Putamen (tissue), 1 donor: Measurements from ENCODE around the gene EXOSC1.
A peak's percentile ranks its signal among the peaks of the same experiment; 100 is the strongest.
"Not testable (repeated sequence)": the region's sequence is repeated elsewhere in the genome, so short reads cannot be mapped to it uniquely, and the experiment has no call there.

Experiments
- DNase-seq: peaks from one replicate; pipeline ENCODE4 v3.0.0-alpha.2; 2016; ENCODE audit warnings: low spot score

Gene EXOSC1

DNA sequence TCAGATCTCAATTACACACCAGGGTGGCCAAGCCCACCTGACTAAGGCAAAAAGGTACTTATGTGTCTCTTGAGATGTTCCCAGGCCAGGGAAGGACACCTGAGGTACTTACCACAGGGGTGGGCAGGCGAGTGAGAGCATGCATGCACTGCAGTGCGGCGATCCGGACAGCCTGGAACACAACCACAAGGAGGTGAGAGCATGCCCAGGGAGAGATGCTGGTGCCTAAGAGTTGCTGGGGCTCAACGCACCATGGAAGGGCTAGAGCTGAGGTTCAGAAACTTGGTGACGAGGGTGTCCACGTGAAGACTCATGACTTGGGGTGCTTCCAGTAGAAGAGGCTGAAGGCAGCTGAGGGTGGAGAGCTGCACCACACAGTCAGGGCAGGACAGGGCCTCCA is 13.3 kb upstream of the EXOSC1 start:
- no peak for DNase-seq

DNA sequence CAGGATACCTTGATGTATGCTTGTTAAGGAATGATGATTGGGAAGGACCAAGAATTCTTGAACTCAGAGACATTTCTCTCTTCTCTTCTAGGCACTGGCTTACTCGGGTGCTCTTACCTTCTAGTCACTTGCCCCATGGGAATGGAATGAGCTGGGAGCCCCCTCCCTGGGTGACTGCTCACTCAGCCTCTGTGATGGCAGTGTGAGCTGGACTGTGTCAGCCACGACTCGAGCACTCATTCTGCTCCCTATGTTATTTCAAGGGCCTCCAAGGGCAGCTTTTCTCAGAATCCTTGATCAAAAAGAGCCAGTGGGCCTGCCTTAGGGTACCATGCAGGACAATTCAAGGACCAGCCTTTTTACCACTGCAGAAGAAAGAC is 10.9 kb upstream of the EXOSC1 start:
- no peak for DNase-seq

DNA sequence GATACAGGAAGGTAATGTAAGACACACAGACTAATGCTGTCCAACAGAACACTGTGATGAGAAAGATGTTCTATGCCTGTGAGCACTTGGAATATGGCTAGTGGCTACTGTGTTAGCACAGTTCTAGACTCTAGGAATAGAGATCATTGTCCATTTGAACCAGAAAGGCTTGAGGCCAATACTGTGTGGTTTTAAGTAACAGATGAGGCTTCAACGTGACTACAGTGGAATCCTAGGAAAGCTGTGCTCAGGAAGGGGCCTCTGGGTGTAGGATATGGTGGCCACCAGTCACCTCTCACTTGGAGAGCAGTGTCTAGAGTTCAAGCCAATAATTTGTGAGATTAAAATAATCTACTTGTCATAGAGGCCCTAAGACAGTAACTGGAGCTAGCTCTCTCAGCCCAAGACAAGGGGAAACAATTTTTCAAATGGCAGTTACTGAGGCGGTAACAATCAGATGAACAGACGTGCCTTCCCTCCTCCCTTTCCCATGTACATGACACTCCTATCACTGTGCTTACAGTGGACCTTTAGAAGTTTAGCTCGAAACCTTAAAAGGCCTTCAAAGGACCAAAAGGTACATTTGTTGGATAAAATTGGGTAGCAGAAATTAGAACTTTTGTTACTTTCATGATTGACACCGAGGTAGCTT is 10.4 kb upstream of the EXOSC1 start:
- no peak for DNase-seq

DNA sequence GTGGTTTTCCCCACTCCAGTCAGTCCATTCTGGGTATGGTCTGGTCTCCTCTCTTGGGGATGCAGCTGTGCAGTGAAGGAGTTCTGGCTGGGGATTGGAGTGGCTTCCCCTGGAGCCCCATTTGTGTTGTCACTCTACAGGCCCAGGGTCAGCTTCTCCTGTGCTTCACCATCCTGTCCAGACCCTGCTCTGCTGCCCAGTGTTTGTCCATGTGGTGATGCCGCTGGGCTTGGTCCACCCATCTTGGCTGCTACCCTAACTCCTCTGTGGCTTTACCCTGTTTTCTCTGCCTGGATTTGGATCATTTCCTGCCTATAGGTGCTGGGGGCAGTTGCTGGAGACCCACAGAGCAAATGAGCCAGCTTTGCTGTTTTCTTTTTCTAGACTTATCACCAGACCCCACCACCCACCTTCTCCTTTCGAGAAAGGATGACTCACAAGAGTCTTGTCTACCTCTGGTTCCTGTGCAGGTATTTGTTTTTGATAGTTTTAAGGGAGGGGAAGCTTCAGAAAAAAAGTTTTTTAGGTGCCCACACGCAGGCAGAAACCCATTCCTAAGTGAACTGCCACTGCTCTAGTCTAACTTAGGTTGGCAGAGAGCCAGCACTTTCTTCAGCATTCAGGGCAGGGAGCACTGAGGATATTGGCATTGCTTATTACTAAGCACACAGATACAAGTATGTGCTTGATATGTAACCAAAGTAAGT is 8.7 kb upstream of the EXOSC1 start:
- no peak for DNase-seq

DNA sequence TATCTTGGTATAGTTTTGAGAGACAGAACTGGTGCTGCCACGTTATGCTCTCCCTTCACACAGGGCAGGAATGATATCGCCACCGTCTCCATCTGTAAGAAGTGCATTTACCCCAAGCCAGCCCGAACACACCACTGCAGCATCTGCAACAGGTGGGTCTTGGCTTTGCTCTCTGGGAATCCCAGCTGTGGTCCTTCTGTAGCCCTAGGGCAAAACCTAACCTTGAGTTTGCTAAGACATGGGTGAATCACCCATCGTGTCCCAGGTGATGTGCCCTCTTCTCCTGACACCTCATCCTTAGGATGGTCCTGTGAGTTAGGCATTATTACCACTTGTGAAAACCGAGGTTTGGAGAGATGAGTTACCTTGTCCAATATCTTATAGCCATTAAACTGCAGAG is 6.5 kb upstream of the EXOSC1 start:
- DNase-seq = no peak

DNA sequence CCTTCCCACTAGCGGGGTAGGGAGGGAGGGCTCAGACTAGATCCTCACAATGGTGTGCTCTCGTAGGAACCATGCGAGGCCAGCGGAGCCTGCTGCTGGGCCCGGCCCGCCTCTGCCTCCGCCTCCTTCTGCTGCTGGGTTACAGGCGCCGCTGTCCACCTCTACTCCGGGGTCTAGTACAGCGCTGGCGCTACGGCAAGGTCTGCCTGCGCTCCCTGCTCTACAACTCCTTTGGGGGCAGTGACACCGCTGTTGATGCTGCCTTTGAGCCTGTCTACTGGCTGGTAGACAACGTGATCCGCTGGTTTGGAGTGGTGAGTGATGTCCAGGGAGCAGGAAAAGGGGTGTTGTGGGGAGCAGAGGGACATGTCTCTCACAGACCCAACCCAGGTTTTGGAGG is 5.8 kb upstream of the EXOSC1 start:
- DNase-seq = no peak

DNA sequence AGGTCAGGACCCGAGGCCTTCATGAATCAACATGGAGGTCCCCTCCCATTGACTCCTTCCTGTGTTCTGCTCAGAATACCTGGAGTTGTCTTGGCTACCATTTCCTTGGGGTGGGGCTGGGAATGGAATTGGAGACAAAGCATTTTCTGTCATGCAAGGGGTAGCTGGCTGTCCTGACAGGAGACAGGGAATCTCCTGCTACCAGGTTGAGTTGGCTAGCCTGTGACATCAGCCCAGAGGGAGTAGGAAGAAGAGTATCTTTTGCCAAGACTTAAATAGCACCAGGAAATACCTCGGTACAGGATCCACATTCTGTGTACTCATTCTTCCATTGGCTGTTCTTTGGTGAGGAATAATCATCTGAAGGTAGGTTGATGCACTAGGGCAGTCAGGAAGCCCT is 5.0 kb upstream of the EXOSC1 start:
- DNase-seq = no peak

DNA sequence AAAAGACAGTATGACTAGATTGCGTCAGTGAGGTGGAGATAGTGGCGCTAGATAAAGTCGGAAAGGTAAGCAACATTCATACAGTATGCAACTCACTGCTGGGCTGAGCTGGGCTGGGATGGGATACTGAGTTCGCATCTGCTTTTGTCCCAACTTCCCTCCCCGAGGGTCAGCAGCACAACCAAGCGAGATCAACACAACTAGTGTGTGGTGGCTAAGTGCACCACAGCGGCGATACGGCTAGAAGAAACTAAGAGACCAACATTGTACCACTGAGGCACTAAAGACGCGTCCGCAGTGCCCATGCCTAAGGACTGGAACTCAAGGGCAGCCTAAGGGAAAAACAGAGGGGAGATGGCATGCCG is 467 bp downstream of the EXOSC1 start:
- no peak for DNase-seq

DNA sequence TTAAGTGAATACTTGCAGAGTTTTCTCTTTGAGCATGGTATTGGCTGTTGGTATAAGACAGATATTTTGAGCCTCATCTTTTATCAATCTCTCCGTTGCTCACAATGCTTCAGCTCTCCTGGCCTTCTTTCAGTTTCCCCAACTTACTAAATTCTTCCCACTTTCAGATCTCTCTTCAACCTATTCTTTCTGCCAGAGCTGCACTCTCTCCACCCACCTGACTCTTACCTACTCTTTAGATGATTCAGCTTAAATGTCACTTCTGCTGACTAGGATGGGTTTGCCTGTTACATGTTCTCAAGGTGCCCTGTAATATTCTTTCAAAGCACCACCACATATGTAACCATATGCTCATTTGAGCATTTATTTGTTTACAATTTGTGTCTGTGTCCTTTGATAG is 1.6 kb downstream of the EXOSC1 start:
- DNase-seq = no peak

DNA sequence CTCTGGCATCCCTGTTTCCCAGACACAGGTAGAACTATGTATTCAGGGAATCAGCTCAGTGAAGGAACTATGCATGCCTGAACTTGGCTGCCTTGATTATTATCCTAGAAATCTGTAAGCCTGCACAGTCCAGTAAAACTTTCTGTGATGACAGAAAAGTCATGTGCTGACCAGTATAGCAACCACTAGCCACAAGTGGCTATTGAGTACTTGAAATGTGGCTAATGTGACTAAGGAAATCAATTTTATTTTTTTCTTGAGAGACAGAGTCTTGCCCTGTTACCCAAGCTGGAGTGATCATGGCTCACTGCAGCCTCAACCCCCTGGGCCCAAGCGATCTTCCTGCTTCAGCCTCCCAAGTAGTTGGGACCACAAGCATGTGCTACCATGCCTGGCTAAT is 3.5 kb downstream of the EXOSC1 start:
- DNase-seq = no peak

DNA sequence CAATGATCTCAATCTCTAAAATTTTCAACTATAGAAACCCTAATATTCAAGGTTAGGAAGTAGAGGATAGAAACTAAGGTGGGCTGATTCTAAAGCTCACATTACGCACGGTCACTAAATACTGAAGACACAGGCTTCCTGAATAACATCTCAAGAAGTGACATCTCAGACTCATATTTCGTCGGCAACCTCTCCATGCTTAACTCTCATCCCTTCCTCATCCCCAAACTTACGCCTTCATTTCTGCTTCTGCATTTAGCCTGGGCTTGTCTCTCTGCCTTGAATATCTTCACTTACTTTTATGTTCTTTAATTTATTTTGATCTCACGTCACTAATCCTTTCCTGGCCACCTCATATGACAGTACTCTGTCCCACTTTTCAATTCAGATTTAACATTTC is 10.6 kb downstream of the EXOSC1 start:
- DNase-seq = no peak

DNA sequence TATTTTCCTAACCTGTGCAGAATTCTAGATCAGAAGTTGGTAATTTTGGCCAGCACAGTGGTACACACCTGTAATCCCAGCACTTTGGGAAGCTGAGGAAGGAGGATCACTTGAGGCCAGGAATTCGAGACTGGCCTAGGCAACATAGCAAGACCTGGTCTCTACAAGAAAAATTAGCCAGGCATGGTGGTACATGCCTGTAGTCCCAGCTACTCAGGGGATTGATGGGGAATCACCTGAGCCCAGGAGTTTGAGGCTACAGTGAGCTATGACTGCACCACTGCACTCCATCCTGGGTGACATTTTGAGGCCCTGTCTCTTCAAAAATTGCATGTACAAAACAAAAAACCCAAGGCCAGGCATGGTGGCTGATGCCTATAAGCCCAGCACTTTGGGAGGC is 11.2 kb downstream of the EXOSC1 start:
- no peak for DNase-seq

DNA sequence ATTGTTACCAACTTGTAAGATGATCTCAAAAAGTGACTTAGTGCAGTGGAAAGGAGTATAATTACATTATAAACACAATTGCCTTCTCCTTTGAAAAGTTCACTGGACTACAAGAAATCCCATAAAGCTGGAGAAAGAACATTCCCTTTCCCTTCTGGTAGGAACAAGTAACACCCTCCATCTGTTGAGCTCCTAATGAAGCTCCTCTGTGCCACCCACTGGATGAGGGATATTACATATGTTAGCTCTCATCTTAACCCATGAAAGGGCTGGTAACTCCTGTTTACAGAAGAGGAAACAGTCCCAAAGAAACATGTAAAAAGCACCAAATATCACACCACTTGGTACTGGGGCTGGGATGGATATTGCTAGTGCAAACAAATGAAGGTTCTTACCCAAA is 11.8 kb downstream of the EXOSC1 start:
- no peak for DNase-seq

DNA sequence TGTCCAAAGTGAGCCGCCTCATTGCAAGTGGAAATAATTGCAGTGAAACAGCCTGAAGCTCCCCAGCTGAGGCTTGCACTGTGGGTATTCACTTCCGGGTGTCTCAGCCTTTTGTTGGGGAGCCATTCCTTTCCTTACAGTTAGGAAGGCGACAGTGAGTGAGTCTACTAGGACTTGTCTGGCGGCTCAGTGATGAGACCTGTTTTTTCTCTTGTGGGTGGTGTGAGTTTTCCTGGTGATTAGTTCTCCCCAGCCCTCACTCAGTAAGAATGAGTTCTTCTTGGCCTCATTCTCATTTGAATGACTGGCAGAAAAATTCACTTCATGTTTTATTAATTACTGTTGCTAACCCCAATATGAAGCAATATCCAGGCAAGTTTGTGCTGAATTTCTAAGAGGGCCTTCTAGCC is 17.2 kb downstream of the EXOSC1 start:
- DNase-seq = no peak

DNA sequence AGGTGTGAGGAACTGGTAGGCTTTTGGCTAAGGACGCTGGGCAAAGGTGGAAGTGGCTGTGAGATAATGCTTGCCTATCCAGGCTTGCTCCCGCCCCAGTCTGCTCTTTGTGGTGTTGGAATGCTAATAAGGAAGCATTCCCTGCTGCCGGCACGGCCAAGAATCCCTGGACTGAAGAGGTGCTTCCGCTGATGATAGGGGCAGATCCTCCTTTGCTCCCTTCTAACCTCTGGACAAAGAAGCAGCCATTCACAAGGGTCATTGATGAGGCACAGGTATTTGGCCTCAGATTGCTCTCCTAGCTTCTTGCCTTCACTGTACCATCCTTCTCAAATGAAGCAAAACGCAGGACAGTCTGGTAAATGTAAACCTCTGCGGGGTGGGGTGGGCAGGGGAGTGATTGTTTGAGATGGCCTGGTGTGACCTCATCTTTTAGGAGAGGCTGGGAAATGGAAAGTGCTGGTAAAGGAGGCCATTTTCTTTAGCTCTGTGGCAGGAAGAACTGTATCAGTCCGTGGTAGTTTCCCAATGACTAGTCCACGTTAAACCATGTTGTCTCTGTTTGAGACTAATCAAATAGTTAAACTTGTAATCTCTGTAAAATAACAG is 18.1 kb downstream of the EXOSC1 start:
- DNase-seq = no peak

DNA sequence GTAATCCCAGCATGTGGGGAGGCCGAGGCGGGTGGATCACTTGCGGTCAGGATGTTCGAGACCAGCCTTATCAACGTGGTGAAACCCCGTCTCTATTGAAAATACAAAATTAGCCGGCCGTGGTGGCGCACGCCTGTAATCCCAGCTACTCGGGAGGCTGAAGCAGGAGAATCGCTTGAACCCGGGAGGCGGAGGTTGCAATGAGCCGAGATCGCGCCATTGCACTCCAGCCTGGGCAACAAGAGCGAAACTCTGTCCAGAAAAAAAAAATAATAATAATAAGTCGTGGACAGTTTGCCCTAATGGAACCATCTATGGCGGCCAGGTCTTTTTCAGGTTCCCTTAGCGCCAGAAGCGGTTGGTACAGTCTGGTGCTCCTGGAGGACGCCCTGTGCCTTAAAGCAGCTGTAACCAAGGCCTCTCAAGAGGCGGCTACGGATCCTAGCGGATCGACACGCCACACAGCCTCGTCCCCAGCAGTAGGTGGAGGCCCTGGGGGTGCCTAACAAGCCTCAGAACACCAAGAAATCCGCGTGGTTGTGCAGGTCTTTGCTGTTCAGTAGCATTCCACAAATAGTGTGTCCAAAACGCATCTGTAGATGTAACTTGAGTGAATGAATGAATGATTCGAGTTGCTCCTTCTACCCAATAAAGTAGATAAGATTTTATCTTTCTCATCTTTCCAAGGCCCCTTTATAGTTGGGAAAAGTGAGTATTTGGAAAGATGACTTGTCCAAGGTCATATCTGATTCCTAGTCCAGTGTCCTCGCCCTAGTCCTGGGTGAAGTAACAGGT is 18.8 kb downstream of the EXOSC1 start:
- DNase-seq = no peak

DNA sequence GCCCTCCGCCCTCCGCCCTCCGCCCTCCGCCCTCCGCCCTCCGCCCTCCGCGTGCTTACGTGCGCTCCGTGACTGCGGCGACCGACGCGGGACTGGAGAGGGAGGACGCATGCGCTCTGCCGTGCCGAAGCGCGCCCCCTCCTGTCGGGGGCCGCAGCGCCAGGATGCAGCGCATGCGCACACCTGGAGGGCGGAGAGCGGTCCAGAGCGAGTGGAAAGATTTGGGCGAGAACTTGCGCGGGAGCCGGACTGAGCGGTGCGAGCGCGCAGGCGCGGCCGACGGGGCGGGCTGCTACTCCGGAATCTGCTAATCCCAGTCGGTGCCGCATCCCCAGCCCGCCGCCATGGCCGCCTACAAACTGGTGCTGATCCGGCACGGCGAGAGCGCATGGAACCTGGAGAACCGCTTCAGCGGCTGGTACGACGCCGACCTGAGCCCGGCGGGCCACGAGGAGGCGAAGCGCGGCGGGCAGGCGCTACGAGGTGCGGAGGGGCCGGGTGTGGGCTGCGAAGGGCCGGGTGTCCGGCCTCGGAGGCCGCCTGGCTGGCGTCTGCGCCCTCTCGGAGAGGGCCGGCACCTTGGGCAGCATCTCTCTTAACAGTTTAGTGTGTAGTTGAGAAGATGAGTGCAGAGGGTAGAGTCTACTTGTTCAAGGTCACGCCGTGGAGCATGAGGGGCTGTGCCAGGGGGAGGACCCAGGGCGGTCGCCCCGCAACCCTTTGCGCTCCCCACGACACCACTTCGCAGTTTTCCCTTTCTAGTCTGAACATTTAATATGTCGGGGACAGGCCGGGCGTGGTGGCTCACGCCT is 19.6 kb downstream of the EXOSC1 start, which contains the start of gene PGAM1:
TSS of gene PGAM1 (plus strand) at position 228 of the 812 bp plus-strand sequence. CDS start at position 345, 117 bp downstream.
- peak; percentile 97 for DNase-seq

DNA sequence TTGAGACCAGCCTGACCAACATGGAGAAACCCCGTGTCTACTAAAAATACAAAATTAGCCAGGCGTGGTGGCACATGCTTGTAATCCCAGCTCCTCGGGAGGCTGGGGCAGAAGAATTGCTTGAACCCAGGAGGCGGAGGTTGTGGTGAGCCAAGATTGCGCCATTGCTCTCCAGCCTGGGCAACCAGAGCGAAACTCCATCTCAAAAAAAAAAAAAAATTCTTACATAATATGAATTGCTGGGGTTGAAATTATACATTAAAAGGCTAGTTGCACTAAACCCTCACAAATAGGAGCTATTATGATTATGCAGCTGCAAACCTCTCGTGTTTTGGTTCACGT is 22.1 kb downstream of the EXOSC1 start:
- DNase-seq = not testable (repeated sequence)

DNA sequence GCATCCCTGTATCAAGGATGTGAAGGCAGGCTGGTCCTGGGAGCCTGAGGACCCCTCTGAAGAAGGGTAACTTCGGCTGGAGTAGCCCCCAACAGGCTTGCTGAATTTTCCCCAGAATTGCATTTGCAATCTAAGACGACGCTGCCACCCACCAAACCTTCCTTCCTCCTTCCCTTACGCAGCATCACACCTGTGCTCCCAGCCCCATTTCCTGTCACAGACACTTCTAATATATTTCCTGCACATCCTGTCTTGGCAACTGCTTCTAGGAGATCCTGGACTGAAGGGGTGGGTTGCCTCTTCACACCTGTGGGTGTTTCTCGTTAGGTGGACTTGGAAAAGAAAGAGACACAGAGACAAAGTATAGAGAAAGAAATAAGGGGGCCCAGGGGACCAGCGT is 29.2 kb downstream of the EXOSC1 start:
- DNase-seq = no peak

DNA sequence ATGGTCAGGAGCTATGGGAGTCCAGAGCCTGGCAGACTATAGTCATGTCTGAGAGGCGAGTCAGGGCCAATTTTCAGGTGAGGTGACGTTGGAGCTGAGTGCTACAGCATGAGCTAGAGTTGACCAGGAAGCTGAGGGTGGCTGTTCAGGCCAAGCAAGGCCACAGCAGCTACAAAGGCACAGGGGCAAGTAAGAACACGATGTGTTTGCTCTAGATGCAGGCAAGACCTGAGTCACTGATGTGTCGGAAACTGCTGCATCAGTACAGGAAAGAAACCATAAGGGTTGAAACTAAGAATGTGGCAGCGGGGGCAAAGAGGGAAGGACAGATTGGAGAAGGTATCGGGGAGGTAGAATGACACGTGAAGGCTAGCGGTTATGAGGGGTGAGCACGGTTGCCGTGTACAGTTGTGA is 32.9 kb downstream of the EXOSC1 start:
- DNase-seq = no peak

DNA sequence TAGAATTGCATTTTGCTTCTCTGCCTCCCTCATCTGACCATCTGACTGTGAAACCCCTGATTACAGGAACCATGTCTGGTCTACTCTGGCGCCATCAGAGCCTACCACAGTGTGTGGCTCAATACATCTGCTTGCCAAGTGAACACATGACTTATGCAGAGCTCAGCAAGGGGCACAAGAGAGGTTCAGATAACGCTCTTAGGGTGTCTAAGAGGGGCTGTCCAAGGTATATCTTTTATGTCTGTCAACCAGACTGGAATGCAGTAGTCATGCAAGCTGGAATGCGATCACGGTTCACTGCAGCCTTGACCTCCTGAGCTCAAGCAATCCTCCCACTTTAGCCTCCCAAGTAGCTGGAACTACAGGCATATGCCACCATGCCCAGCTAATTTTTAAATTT is 34.4 kb downstream of the EXOSC1 start:
- no peak for DNase-seq

DNA sequence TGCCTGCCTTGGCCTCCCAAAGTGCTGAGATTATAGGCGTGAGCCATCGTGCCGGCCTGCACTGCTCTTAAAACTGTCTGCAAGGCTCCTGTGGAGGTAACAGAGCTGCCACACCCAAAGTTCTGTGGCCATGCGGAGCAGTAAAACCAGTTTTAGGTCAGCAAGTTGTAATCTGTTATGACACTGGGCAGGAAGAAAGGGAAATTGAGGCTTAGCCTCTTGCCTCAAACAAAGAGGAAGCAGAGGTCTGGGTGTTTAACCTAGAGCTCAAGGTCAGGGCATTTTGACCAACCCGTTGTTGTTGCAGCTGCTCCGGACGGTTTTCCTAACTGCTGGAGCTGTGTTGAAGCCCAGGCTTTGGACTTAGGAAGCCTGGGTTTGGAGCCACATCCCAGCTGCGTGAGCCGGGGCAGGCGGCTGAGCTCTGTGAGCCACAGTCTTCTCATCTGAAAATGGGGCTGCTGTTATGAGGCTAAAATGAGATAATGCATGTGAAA is 37.3 kb downstream of the EXOSC1 start:
- no peak for DNase-seq
